DMS53 treated with DMSO at 0.1 percent for 48 hours (cell line): ENCODE measurements around the gene VDAC1.
"Not testable (repeated sequence)": the region's sequence is repeated elsewhere in the genome, so short reads cannot be mapped to it uniquely, and the experiment has no call there.

ENCODE experiments used
- DNase-seq: peaks from one replicate; lab custom pipeline; 2025; ENCODE audit not compliant: unreplicated experiment; lab: John Stamatoyannopoulos, UW

The VDAC1 gene

DNA sequence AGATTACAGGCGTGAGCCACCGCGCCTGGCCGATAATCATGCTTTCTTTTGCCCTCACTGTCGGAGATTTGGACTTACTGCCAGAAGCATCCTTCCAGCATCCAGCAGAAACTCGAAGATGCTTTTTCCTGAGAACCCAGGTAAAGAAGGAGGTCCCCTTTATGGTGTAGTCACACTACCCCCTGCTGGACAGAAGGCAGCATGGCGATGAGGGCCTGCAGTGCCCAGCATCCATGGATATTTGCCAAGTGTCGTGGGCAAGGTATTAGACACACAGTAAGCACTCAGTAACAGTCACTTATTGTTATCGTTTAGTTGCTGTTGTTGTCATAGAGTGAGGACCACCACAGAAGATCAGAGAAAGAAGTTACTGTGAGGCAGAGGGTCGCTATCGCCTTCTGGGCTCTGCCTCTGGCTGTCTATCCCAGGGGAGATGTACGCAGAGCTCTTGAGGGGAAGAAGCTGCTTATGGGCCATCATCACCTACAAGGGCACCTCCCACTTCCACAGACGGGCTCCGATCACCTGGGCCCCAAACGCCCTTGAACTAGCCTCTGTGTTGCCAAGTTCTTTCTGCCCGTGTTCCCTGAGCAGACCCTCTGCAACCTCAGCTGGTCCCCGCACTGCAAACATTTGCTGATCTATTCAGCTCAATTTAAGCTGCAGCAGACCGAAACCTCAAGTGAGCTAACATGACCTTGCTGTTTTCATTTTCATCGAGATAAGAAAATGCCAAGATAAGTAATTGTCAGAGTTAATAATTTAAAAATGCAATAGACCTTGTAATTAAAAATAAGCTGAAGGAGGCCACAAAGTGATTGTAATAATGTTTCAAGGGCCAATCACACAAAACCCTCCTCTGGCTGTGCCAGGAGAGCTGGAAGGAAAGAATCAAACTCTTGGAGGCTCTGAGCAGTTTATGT is 60.3 kb downstream of the VDAC1 start:
- peak; percentile 75 for DNase-seq

- no peak for DNase-seq
These were observed 61.3 kb downstream of the VDAC1 start for GRCh38 chr5:133943475-133943817.

GRCh38 chr5:133942614-133943474 is 61.9 kb downstream of the VDAC1 start:
- DNase-seq = no peak

DNA sequence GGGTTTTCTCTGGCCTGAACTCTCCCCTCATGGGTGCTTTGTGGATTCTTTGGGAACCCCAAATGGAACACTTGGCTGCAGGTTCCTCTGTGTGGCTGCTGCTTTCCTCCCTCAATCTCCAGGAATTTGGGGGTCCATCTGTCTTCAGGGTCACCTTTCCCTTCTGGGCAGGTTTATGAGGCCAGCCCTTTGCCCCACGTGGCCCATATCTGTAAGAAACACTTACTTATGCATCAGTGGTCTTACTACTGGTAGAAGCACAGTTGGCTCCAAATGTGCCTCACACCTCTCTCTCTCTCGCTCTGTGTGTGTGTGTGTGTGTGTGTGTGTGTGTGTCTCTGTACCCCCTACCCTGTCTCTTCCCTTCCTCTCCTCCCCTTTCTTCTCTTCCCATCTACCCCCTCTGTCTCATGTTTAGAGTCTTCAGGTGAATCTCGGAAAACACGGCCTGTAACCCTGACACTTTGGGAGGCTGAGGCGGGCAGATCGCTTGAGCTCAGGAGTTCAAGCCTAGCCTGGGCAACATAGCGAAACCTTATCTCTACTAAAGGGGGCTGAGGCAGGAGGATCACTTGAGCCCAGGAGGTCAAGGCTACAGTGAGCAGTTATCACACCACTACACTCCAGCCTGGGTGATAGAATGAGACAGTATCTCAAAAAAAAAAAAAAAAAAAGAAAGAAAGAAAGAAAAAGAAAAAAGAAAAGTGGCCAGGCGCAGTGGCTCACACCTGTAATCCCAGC is 63.1 kb downstream of the VDAC1 start:
- DNase-seq = no peak

DNA sequence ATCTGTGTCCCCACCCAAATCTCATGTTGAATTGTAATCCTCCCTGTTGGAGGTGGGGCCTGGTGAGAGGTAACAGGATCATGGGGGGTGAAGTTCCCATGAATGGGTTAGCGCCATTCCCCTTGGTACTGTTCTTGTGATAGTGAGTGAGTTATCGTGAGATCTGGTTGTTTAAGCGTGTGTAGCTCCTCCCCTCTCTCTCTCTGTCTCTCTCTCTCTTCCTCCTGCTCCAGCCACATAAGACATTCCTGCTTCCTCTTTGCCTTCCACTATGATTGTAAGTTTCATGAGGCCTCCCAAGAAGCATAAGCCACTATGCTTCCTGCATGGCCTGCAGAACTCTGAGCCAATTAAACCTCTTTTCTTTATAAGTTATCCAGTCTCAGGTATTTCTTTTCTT is 65.1 kb downstream of the VDAC1 start:
- DNase-seq = no peak

DNA sequence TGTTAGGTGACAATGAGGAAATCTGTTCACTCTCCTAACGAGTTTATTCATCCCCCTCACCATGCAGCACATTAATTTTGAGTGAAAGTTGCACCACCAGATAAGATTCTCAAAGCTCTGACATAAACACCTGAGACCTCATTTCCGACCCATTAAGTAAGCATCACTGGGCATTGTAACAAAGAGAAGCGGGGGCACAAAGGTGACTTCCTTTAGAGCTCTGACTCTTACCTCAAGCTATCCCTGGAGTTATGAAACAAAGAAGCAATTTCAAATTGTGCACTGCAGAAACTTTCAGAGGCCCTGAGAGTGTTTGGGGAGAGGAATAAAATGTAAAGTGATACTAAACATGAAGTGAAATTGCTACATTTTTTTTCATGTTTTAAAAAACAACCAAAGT is 65.8 kb downstream of the VDAC1 start:
- DNase-seq = no peak

DNA sequence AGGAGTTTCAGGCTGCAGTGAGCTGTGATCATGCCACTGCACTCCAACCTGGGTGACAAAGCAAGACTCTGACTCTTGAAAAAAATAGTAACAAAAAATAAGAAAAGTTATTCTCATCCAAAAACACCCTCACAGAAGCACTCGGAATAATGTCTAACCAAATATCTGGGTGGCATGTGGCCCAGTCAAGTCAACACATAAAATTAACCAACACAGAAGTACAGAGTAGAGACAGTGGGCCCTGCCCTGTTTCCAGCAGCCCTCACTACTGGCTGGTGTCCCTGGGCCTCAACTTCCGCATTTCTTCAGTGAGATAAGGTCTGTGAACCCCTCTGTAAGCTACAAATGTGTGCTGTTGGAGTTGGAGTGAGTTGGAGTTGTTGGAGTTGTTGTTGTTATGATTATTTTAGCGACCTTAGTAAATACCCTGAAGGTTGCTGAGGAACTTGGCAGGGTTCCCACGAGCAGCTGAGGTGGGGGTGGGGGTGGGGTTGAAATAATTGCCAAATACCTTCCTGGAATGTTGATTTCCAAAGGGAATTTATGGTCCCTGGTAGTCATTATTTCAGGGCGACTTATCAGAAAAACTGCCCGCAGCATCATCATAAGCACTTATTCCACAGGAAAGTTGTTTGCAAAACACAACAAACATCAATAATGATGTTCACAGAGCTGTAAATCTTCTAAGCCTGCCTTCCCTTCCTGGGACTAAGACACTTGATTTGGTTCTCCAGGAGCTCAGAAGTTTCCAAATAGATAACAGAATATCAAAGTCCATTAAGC is 66.5 kb downstream of the VDAC1 start:
- DNase-seq = no peak

DNA sequence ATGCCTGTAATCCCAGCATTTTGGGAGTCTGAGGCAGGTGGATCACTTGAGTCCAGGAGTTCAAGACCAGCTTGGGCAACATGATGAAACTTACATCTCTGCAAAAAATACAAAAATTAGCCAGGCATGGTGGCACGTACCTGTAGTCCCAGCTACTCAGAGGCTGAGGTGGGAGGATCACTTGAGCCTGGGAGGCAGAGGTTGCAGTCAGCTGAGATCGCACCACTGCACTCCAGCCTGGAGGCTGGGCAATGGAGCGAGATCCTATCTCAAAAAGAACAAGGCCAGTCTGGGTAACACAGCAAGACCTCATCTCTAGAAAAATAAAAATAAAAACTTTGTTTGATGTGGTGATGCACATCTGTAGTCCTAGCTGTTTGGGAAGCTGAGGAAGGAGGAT is 67.1 kb downstream of the VDAC1 start:
- DNase-seq = not testable (repeated sequence)

DNA sequence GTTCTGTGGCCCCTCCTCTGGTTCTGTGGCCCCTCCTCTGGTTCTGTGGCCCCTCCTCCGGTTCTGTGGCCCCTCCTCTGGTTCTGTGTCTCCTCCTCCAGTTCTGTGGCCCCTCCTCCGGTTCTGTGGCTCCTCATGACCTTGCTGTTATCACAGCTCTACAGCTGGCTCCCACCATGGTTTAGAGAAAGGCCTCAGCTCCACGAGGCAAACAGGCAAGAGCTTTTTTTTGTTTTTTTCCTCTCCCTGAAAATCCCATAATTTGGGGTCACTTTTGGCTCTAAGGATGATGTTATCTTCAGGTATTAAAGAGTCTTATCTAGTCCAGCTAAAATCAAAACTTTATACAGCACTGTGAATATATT is 68.1 kb downstream of the VDAC1 start:
- DNase-seq = no peak

- not testable (repeated sequence) for DNase-seq
These were observed 68.7 kb downstream of the VDAC1 start for GRCh38 chr5:133935991-133936650.

GRCh38 chr5:133935667-133935940 is 69.2 kb downstream of the VDAC1 start:
- DNase-seq = no peak

GRCh38 chr5:133934822-133935666 is 69.7 kb downstream of the VDAC1 start:
- DNase-seq = peak; percentile 21

DNA sequence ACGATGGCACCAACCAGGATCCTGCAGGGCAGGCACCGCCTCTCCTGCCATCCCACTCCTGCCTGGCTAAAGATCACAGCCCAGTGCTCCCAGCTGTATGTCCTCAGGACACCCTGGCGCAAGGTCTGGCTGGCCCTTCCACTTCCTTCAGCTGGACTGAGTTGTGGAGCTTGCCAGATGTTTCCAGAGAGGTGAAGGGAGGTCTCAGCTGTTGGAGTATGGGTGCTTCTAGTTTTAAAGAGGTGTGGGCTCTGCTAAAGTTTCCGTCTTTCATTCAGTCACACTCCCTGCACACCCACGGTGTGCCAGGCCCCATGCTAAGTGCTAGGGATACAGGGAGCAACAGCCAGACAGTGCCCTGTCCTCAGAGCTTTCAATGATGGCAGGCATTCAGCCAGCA is 70.5 kb downstream of the VDAC1 start:
- no peak for DNase-seq

GRCh38 chr5:133933670-133934295 is 71.0 kb downstream of the VDAC1 start:
- no peak for DNase-seq

DNA sequence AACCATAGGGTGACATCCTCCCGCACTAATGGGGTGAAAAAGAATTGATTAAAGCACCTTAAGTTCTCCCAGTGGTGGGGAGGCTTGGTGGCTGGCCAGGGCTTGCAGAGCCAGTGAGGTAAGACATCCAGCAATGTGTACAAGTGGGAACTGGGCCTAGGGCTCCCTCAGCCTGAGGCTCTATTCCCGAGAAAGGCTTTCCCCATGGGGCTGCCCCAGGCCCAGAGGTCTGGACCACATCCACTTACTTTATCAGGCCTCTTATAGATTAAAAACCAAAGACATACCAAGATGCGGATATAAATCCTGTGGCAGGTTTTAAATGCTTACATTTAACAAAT is 71.6 kb downstream of the VDAC1 start:
- no peak for DNase-seq

DNA sequence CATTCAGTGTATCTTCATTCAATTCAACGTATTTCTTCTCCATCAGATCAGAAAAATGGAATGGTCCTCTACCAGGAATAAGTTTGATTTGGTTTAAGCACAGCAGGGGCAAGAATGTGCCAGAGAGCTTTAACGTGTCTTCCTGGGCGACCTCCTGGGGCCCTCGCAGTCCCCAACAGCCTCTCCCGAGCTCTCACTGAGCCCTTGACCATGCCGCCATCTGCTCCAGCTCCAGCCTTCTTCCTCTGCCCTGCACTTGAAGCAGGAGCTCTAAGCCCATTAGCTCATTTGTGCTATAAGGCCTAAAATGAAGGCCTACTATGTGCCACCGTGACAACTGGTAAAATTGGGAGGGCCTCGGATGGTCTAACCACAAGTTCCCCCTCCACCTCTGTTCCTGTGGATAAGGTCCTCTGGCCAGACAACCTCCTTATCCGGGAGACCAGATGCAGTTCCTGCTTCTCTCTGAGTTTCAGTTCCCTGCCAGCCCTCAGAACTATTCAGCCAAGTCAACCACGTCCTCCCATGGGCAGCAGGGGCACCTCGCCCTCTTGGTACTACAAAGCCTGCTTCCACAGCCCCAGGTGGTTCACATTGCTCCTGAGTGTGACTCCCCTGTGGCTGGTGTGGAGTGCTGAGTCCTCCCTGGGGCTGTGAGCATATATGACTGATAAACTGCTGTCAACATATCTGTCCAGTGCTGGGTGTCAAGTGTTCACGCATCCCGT is 72.2 kb downstream of the VDAC1 start:
- no peak for DNase-seq

DNA sequence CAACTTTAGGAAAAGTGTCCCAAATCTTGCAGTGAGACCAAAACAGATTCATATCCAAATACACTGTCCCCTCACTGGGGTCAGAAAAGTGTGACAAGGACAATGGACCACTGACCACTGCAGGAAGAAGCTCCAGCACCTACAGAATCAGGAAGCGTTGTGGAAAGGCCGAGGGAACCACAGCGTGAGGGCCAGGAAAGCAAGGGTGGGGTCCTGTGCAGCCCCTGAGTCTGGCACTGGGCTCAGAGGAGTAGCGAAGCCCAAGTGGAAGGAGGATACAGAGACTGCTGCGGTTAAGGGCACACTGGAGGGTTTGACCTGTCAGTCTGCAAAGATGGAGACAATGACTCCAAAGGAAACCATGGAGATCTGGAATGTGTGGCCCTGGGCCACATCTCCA is 73.2 kb downstream of the VDAC1 start:
- no peak for DNase-seq

DNA sequence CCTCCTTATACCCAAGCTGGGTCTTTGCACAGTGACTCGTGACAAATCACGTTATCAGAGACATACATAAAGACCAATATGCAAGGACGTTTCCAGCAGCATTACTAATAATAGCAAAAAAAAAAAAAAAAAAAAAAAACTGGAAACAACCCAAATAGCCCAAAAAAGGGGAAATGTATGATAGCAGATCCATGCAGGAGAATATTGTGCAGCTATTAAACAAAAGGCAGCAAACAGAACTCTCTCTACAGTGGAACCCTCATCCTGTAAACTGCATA is 74.0 kb downstream of the VDAC1 start:
- DNase-seq = no peak
